ENCODE measurements around the gene VN1R5.

The VN1R5 gene

DNA sequence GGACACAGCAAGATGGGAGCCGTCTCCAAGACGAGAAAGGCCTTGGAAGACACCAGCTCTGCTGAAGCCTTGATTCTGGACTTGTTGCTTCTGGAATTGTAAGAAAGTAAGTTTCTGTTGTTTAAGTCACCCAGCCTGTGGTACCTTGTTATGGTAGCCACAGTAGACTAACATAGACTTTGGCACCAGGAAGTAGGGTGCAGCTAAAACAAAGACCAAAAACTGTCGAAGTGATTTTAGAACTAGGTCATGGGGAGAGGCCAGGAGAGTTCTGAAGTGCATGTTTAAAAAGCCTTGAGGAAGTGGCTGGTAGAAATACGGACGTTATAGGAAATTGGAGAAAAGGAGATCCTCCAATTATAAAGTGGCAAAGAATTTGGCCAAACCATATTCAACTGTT is 47.3 kb downstream of the VN1R5 start:
- DNase-seq = no peak

DNA sequence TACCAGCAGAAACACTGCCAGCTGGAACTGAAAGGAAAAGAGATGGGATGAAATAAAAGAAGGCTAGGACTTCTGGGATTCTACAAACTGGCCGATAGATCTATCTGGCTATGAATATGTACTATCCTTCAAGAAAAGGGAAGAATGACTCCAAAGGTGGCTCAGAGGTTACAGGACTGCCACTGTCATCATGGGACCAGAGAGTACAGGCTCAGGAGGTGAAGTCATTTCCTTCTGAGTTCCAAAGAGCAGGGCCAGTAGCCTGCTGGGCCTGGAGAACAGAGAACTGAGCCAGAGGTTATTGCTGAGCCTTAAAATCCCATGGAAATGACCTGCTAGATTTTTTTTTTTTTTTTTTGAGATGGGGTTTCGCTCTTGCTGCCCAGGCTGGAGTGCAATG is 48.2 kb downstream of the VN1R5 start:
- no peak for DNase-seq
